CD4-positive, alpha-beta T cell treated with Interferon gamma for 1 hour (primary cell): Measurements from ENCODE around the gene TGIF2.
"Not testable (repeated sequence)": the region's sequence is repeated elsewhere in the genome, so short reads cannot be mapped to it uniquely, and the experiment has no call there.

Experiments used
- DNase-seq: peaks from one replicate; pipeline ENCODE4 v3.0.0-alpha.2; 2020

TGIF2 gene

DNA sequence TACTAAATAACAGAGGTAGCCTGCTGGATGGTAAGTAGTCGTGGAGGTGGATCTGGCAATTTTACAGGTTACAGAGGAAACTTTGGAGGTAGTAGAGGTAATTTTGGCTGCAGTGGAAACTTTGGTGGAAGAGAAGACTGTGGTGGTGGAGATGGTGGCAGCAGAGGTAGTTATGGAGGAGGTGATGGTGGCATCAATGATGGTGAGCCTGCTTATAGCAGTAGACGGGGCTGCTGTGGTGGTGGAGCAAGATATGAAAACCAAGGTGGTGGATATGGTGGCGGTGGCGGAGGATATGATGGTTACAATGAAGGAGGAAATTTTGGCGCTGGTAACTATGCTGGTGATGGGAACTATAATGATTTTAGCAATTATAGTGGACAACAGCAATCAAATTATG is 47.5 kb downstream of the TGIF2 start:
- no peak for DNase-seq

- no peak for DNase-seq
Measured at GRCh38 chr20:36623444-36623843, 50.0 kb downstream of the TGIF2 start.

- no peak for DNase-seq
Measured at GRCh38 chr20:36624068-36624943, 50.9 kb downstream of the TGIF2 start.

- no peak for DNase-seq
Measured at GRCh38 chr20:36624944-36625324, 51.5 kb downstream of the TGIF2 start.

GRCh38 chr20:36628076-36628475 is 54.7 kb downstream of the TGIF2 start:
- peak; percentile 46 for DNase-seq

GRCh38 chr20:36629719-36630681 is 56.6 kb downstream of the TGIF2 start:
- DNase-seq = peak; percentile 41

GRCh38 chr20:36631646-36632045 is 58.2 kb downstream of the TGIF2 start:
- no peak for DNase-seq

GRCh38 chr20:36632147-36632486 is 58.7 kb downstream of the TGIF2 start:
- no peak for DNase-seq

DNA sequence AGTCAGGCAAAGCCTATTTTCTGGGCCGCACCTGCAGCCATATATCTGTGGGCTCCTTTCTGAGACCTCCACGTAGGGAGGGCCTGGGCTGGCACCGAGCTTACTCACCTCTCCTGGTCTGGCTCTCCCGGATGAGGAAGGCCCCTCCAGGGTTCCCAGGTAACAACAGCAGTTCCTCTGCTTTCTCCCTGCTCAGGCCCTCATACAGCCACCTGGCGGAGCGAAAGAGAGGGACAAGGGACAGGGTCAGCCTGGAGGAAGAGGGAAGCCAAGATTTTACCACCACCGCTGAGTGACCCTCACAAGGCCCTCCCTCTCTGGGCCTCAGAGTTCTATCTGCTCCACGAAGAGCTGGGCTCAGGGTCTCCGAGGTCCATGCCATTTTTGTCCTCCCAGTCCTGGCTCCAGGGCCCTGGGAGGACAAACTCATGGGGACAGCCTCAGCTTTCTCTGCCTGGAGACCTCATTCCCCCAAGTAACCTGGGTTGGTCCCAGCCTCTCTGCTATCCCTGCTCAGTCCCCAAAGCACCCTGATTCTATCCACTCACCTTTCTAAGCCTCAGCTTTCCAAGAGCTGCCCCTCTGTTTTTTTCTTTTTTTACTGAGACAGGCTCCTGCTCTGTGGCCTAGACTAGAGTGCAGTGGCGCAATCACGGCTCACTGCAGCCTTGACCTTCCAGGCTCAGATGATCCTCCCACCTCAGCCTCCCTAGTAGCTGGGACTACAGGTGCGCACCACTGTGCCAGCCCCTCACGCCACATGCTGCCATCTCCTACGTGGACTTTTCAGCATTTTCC is 59.3 kb downstream of the TGIF2 start:
- DNase-seq = no peak

- no peak for DNase-seq
Measured at GRCh38 chr20:36633285-36633772, 59.9 kb downstream of the TGIF2 start.

- DNase-seq = no peak
Measured at GRCh38 chr20:36634342-36634741, 60.9 kb downstream of the TGIF2 start.

GRCh38 chr20:36638876-36639400 is 65.5 kb downstream of the TGIF2 start:
- not testable (repeated sequence) for DNase-seq

DNA sequence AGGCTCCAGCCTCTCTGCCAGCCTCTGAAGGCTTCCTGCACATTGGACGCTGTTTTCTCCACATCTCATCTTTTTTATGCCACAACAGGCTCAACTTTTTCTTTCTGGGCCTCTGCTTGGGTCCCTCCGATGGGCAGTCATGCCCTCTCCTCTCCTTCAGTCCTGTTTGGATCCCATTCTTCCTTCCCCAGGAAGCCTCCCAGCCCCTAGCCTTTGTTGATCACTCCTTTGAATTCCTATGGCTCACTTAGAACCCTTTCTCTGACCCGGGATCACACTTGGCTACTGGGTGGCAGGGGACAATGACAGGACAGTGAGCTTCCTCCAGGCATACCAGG is 68.1 kb downstream of the TGIF2 start:
- DNase-seq = no peak

DNA sequence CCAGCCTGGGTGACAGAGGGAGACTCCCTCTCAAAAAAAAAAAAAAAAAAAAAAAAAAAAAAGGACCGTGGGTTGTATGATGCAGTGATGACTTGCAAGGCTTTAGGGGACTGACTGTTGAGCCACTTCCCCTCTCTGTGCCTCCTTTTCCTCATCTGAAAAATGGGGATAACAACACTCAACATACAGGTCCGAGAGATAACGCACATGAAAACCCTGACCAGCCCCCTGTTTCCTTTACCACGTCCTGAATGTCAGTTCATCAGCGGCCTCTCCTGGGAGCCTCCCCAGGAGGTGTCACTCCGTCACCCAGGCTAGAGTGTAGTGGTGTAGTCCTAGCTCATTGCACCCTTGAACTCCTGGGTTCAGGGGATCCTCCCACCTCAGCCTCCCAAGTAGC is 68.7 kb downstream of the TGIF2 start:
- no peak for DNase-seq
